ENCODE measurements around the gene CACNG4. TPM values are rescaled to one million over a fixed set of nuclear protein-coding genes. Genes with fewer than 3 reads are reported as not detected.

CACNG4 gene
- total and polyA plus RNA-seq, 2 experiments from 2014 or later, result 1.6 to 4.1 TPM

GRCh38 chr17:66916946-66917345 is 47.6 kb upstream of the CACNG4 start:
- Mint-ChIP-seq H3K4me1 (no peaks in the 10 kb centered on the region), H3K27ac (no peak overlapping the region), H3K27me3 (ENCODE audit: insufficient read depth, low read depth, poor library complexity) (peaks cover 13% of the 10 kb centered on the region), H3K4me3 (no peak overlapping the region), H3K36me3 (ENCODE audit: low read depth) (no peaks in the 10 kb centered on the region), H3K9me3 (peaks cover 4% of the 10 kb centered on the region; the same call in 2 of the 3 replicates)
- TF ChIP-seq CTCF (conservative IDR thresholded peaks at IDR 0.05; ENCODE audit: low read depth in 2 of 2) (no peak), CREB1 (CRISPR knock-in tag; IDR thresholded peaks at IDR 0.05; ENCODE audit: low read depth) (no peak), REST (IDR thresholded peaks at IDR 0.05; ENCODE audit: unreplicated experiment) (no peak)
- Histone ChIP-seq H4K20me1 (replicated peaks; ENCODE audit: insufficient read depth) (no peaks in the 10 kb centered on the region), H3K4me2 (no peak overlapping the region), H3F3A (replicated peaks; ENCODE audit: low read depth) (no peaks in the 10 kb centered on the region), H2AFZ (no peak overlapping the region), H3K36me3 (ENCODE audit: insufficient read depth) (no peaks in the 10 kb centered on the region), H3K27ac (ENCODE audit: low read depth) (no peak overlapping the region), H3K9me2 (ENCODE audit: insufficient read depth) (no peaks in the 10 kb centered on the region), H3K27me3 (ENCODE audit: insufficient read depth) (no peaks in the 10 kb centered on the region), H3K79me2 (replicated peaks; ENCODE audit: insufficient read depth) (no peaks in the 10 kb centered on the region), H3K4me3 (no peak overlapping the region), H3K4me1 (ENCODE audit: insufficient read depth) (no peaks in the 10 kb centered on the region)
- ATAC-seq (no peak), DNase-seq (ENCODE audit: low spot score) (no peak)

- H3K9me3 Mint-ChIP-seq, result peaks cover 6% of the 10 kb centered on the region; the same call in 2 of the 3 replicates
- no peak for ATAC-seq
- Histone ChIP-seq H3K4me3 (no peak overlapping the region), H3K27me3 (ENCODE audit: insufficient read depth) (no peaks in the 10 kb centered on the region), H2AFZ (no peak overlapping the region), H4K20me1 (replicated peaks; ENCODE audit: insufficient read depth) (no peaks in the 10 kb centered on the region), H3K79me2 (replicated peaks; ENCODE audit: insufficient read depth) (no peaks in the 10 kb centered on the region), H3K4me1 (ENCODE audit: insufficient read depth) (no peaks in the 10 kb centered on the region), H3F3A (replicated peaks; ENCODE audit: low read depth) (no peaks in the 10 kb centered on the region), H3K27ac (ENCODE audit: low read depth) (no peak overlapping the region), H3K9me2 (ENCODE audit: insufficient read depth) (no peaks in the 10 kb centered on the region), H3K4me2 (no peak overlapping the region), H3K36me3 (ENCODE audit: insufficient read depth) (no peaks in the 10 kb centered on the region)
- H3K4me1 Mint-ChIP-seq, result no peaks in the 10 kb centered on the region; the same call in 2 of the 3 replicates
- H3K27me3 Mint-ChIP-seq (ENCODE audit: insufficient read depth, low read depth, poor library complexity), result peaks cover 9% of the 10 kb centered on the region
- H3K4me3 Mint-ChIP-seq, result no peak overlapping the region
- H3K36me3 Mint-ChIP-seq (ENCODE audit: low read depth), result no peaks in the 10 kb centered on the region
- H3K27ac Mint-ChIP-seq, result no peak overlapping the region
- no peak for DNase-seq (ENCODE audit: low spot score)
- TF ChIP-seq POLR2AphosphoS5 (IDR thresholded peaks at IDR 0.05; ENCODE audit: low read depth) (no peak), ZNF462 (CRISPR knock-in tag; IDR thresholded peaks at IDR 0.05) (no peak), EZH2phosphoT487 (IDR thresholded peaks at IDR 0.05; ENCODE audit: unreplicated experiment) (no peak), NANOG (IDR thresholded peaks at IDR 0.05; ENCODE audit: borderline replicate concordance) (no peak)
These were observed 45.6 kb upstream of the CACNG4 start for GRCh38 chr17:66918896-66919295.

Data from GM23338 (cell line).